NOMO-1 treated with dmso at 0.1 percent for 144 hours (cell line): Measurements from ENCODE around the gene PAFAH2.
A peak's percentile ranks its signal among the peaks of the same experiment; 100 is the strongest.

Experiments
- DNase-seq: peaks from one replicate; lab custom pipeline; 2025; ENCODE audit not compliant: unreplicated experiment; lab: John Stamatoyannopoulos, UW

The PAFAH2 gene

GRCh38 chr1:26031611-26032220, 33.9 kb upstream of the PAFAH2 start:
- DNase-seq: no peak

GRCh38 chr1:26031196-26031595, 33.3 kb upstream of the PAFAH2 start:
- no peak for DNase-seq

GRCh38 chr1:26029864-26030481, 32.1 kb upstream of the PAFAH2 start:
- no peak for DNase-seq

GRCh38 chr1:26029054-26029863, 31.4 kb upstream of the PAFAH2 start:
- no peak for DNase-seq

- DNase-seq: no peak
These were observed 30.7 kb upstream of the PAFAH2 start for GRCh38 chr1:26028490-26028980.

- peak; percentile 20 for DNase-seq
These were observed 30.0 kb upstream of the PAFAH2 start for GRCh38 chr1:26027716-26028489.

- no peak for DNase-seq
These were observed 27.7 kb upstream of the PAFAH2 start for GRCh38 chr1:26025517-26025916.

- DNase-seq: no peak
These were observed 27.2 kb upstream of the PAFAH2 start for GRCh38 chr1:26025060-26025459.

- no peak for DNase-seq
These were observed 26.0 kb upstream of the PAFAH2 start for GRCh38 chr1:26023826-26024225.

GRCh38 chr1:26023009-26023408, 25.1 kb upstream of the PAFAH2 start:
- no peak for DNase-seq

GRCh38 chr1:26022404-26022779, 24.5 kb upstream of the PAFAH2 start:
- DNase-seq: no peak

- no peak for DNase-seq
These were observed 24.0 kb upstream of the PAFAH2 start, which contains the start of gene EXTL1 for GRCh38 chr1:26021647-26022403. TSS of gene EXTL1 (plus strand) at chr1:26021775. CDS start at chr1:26022647, 872 bp downstream.

- no peak for DNase-seq
These were observed 23.2 kb upstream of the PAFAH2 start for GRCh38 chr1:26020941-26021646.

- no peak for DNase-seq
These were observed 22.5 kb upstream of the PAFAH2 start for GRCh38 chr1:26020330-26020768.

GRCh38 chr1:26019641-26020315, 21.9 kb upstream of the PAFAH2 start:
- peak; percentile 32 for DNase-seq

- no peak for DNase-seq
These were observed 19.7 kb upstream of the PAFAH2 start for GRCh38 chr1:26017606-26018005.

- DNase-seq: no peak
These were observed 19.2 kb upstream of the PAFAH2 start for GRCh38 chr1:26016953-26017545.

- DNase-seq: no peak
These were observed 18.5 kb upstream of the PAFAH2 start for GRCh38 chr1:26016258-26016952.
